GM12878 (cell line): ENCODE measurements around the gene TTC16. TPM values are rescaled to one million over a fixed set of nuclear protein-coding genes. Genes with fewer than 3 reads are reported as not detected.

Experiments
- ATAC-seq: fragments of 200-7000 bp; cut with Tn5 transposase; 3 replicates; pipeline ENCODE4 v1.9.1; 2020; ENCODE audit warnings: mild to moderate bottlenecking, moderate library complexity
- BruUV-seq: library from RNA; stranded (reverse); fragments of 400-500 nt; replicated peaks from 2 replicates; lab custom pipeline; 2021; lab: Mats Ljungman, UMichigan
- CTCF ChIA-PET: fragments of 300-600 bp; sonication (Branson Sonifier 250); formaldehyde crosslinking; extraction: SDS; loops from one replicate; lab custom pipeline; 2021; ENCODE audit warnings: inconsistent platforms; lab: Yijun Ruan, JAX
- POLR2A ChIA-PET: fragments of 350-600 bp; formaldehyde crosslinking; extraction: SDS; loops from one replicate; lab custom pipeline; 2021; ENCODE audit warnings: inconsistent platforms; lab: Charles Lee
- RAD21 ChIA-PET: fragments of 300-600 bp; sonication (Branson Sonifier 250); formaldehyde crosslinking; loops from one replicate; lab custom pipeline; 2023; ENCODE audit warnings: antibody characterized with exemption; ENCODE audit not compliant: unreplicated experiment; lab: Charles Lee
- SMC1A ChIA-PET: fragments of 300-600 bp; sonication (Branson Sonifier 250); formaldehyde crosslinking; loops from one replicate; lab custom pipeline; 2023; ENCODE audit not compliant: unreplicated experiment, uncharacterized antibody; lab: Charles Lee
- DNase-seq: peaks from one replicate; pipeline ENCODE4 v3.0.0-alpha.2; 2011; ENCODE audit warnings: low read depth, low spot score
- FAIRE-seq: peaks from 3 replicates; lab custom pipeline; 2011; peaks lifted over from hg19 to GRCh38; lab: Jason Lieb, UNC
- H2AFZ ChIP-seq: 2 replicates; pipeline ENCODE4 v1.6.0; 2011; ENCODE audit warnings: low read depth, low read length, control low read depth; ENCODE audit not compliant: control insufficient read depth
- H3K27ac ChIP-seq: 2 replicates; pipeline ENCODE4 v1.5.1; 2011; ENCODE audit warnings: control low read depth; ENCODE audit not compliant: control insufficient read depth, insufficient read depth
- H3K27me3 ChIP-seq, 2 experiments: replicated peaks in 1 of 2; 2 replicates each; pipeline versions ENCODE4 v1.6.0 to v1.6.1; 2011; ENCODE audit warnings: low read length in 1 of 2; ENCODE audit not compliant: control insufficient read depth in 2 of 2, insufficient read depth in 2 of 2
- H3K36me3 ChIP-seq, 2 experiments: 2 replicates each; pipeline ENCODE4 v1.5.1; 2011; ENCODE audit warnings: low read length in 1 of 2; ENCODE audit not compliant: control insufficient read depth in 2 of 2, insufficient read depth in 2 of 2
- H3K4me1 ChIP-seq: 2 replicates; pipeline ENCODE4 v1.6.1; 2011; ENCODE audit warnings: mild to moderate bottlenecking, low read length, moderate library complexity, mixed read lengths; ENCODE audit not compliant: control insufficient read depth, insufficient read depth
- H3K4me2 ChIP-seq: 2 replicates; pipeline ENCODE4 v1.6.0; 2011; ENCODE audit warnings: control low read depth; ENCODE audit not compliant: control insufficient read depth, insufficient read depth
- H3K4me3 ChIP-seq: fragments of 200-600 bp; sonication (generic); 2 replicates; pipeline ENCODE4 v1.5.1; 2016
- H3K79me2 ChIP-seq: 2 replicates; pipeline ENCODE4 v1.6.0; 2011; ENCODE audit warnings: low read length; ENCODE audit not compliant: control insufficient read depth, insufficient read depth
- H3K9ac ChIP-seq: 2 replicates; pipeline ENCODE4 v1.8.0; 2011; ENCODE audit warnings: low read length, control low read depth, mixed read lengths; ENCODE audit not compliant: control insufficient read depth, insufficient read depth
- H3K9me3 ChIP-seq: replicated peaks from 3 replicates; pipeline ENCODE4 v1.5.1; 2011; ENCODE audit warnings: mild to moderate bottlenecking, low read length; ENCODE audit not compliant: control insufficient read depth, insufficient read depth
- H4K20me1 ChIP-seq: 2 replicates; pipeline ENCODE4 v1.6.0; 2011; ENCODE audit not compliant: control insufficient read depth, insufficient read depth
- BRCA1 ChIP-seq: IDR thresholded peaks from 2 replicates; pipeline ENCODE4 v1.6.1; 2011; ENCODE audit warnings: low read depth, low read length, improper control_type of control experiment
- CREB1 ChIP-seq: IDR thresholded peaks from 2 replicates; pipeline ENCODE4 v1.6.1; 2012; ENCODE audit warnings: low read depth, mild to moderate bottlenecking, inconsistent platforms
- ESRRA ChIP-seq: IDR thresholded peaks from 2 replicates; pipeline ENCODE4 v1.6.1; 2012; ENCODE audit warnings: mild to moderate bottlenecking, low read length, improper control_type of control experiment
- HDGF ChIP-seq: fragments of 450-650 bp; IDR thresholded peaks from 2 replicates; pipeline ENCODE4 v1.6.1; 2016; ENCODE audit warnings: antibody characterized with exemption
- IRF4 ChIP-seq: IDR thresholded peaks from 2 replicates; pipeline ENCODE4 v1.6.1; 2011; ENCODE audit warnings: low read depth, low read length
- IRF5 ChIP-seq: fragments of 450-650 bp; IDR thresholded peaks from 2 replicates; pipeline ENCODE4 v1.6.1; 2017; ENCODE audit warnings: borderline replicate concordance
- MYC ChIP-seq: IDR thresholded peaks from 2 replicates; pipeline ENCODE4 v1.6.1; 2011; ENCODE audit warnings: mild to moderate bottlenecking, low read length, moderate library complexity, inconsistent platforms; ENCODE audit not compliant: insufficient read depth, insufficient replicate concordance, insufficient read length, severe bottlenecking
- NBN ChIP-seq: fragments of 450-650 bp; IDR thresholded peaks from 2 replicates; pipeline ENCODE4 v1.6.1; 2016
- NFYB ChIP-seq: IDR thresholded peaks from 2 replicates; pipeline ENCODE4 v1.6.1; 2011; ENCODE audit warnings: low read depth, mild to moderate bottlenecking, low read length, improper control_type of control experiment, moderate library complexity; ENCODE audit not compliant: insufficient read depth
- PAX5 ChIP-seq: IDR thresholded peaks from 2 replicates; pipeline ENCODE4 v1.6.1; 2011; ENCODE audit warnings: low read depth, low read length, borderline replicate concordance
- TCF7 ChIP-seq: IDR thresholded peaks from 2 replicates; pipeline ENCODE4 v1.6.1; 2014; ENCODE audit warnings: antibody characterized with exemption, borderline replicate concordance
- WGBS: methylation state at CpG from one replicate; pipeline ENCODE4 v1.1.6; 2016; ENCODE audit warnings: low lambda C conversion rate; ENCODE audit not compliant: insufficient replicate concordance, insufficient coverage; ENCODE audit errors: missing lambda C conversion rate; 5-methylcytosine and 5-hydroxymethylcytosine counted together
- in situ Hi-C: fragments of 300-500 bp; cut with MboI; formaldehyde crosslinking; loops from 9 replicates; pipeline ENCODE4 v1.14.3; 2018; ENCODE audit warnings: mixed read lengths
- intact Hi-C: fragments of 100-400 bp; cut with micrococcal nuclease; formaldehyde crosslinking; loops from one replicate; pipeline ENCODE4 v1.14.2; 2022; ENCODE audit not compliant: unreplicated experiment
- polyA plus RNA-seq, 11 experiments: library from polyadenylated mRNA; depleted of rRNA in 4 of 11; unstranded in 6 of 11; stranded (reverse) in 5 of 11; fragments of >200 nt; fragmentation: Nextera tagmentation in 4 of 11; fragmentation: Illumina TruSeq in 1 of 11; extraction: Ambion mirVana in 4 of 11; extraction: Trizol in 1 of 11; gene quantifications; 1 replicate in 1 of 11; 2 replicates in 10 of 11; pipeline versions ENCODE4 v1.2.1 to v1.2.3, GENCODE V29; 2011 to 2016; ENCODE audit warnings: inconsistent platforms in 2 of 11, missing spikeins in 2 of 11, low read depth in 1 of 11
- total RNA-seq, 4 experiments: library from RNA; depleted of rRNA in 3 of 4; stranded (reverse); fragments of >200 nt in 3 of 4; fragmentation: Illumina TruSeq in 1 of 4; extraction: Trizol in 1 of 4; gene quantifications; 2 replicates each; pipeline versions ENCODE4 v1.2.1 to v1.2.3, GENCODE V29; 2013 to 2021
- TF ChIP-seq, protein P1 (sequence below): IDR thresholded peaks from 2 replicates; pipeline ENCODE4 v1.6.1; 2011; ENCODE audit warnings: low read depth, low read length, improper control_type of control experiment, borderline replicate concordance
- TF ChIP-seq, protein P2 (sequence below): fragments of 450-650 bp; formaldehyde crosslinking; IDR thresholded peaks from 2 replicates; pipeline ENCODE4 v1.5.0; 2022; ENCODE audit warnings: mild to moderate bottlenecking, missing genetic modification characterization
- TF ChIP-seq, protein P3 (sequence below): fragments of 450-650 bp; formaldehyde crosslinking; IDR thresholded peaks from 2 replicates; pipeline ENCODE4 v1.4.0; 2022; ENCODE audit warnings: mild to moderate bottlenecking, moderate library complexity

TTC16 gene
- total and polyA plus RNA-seq, 10 of the 15 experiments (the other 5 are each of a cell fraction or from before 2014, with no cell fraction given), result 0.03 TPM; not detected in 9

- intact Hi-C loops, result no loop called here
- DNase-seq (no peak), ATAC-seq (no peak), FAIRE-seq (no peak)
- H3K4me2 ChIP-seq, result no peak overlapping the region
- 41% methylated on average over 12 of the region's 12 CpGs for WGBS
- H3K4me3 ChIP-seq, result no peak overlapping the region
- BruUV-seq, result no TSS peak
- no peaks in the 10 kb centered on the region for H3K4me1 ChIP-seq
- H3K9ac ChIP-seq, result no peak overlapping the region
- no peak overlapping the region for H3K27ac ChIP-seq
- H3K27me3 ChIP-seq, result peaks cover 0 to 2% of the 10 kb centered on the region in 2 experiments; a peak in 2 of 4 replicates
- ChIA-PET SMC1A (interaction anchor here (1.4 kb wide), 1 partner anchor 9 kb away, joined by 3 read pairs; no protein-coding TSS in a partner anchor), POLR2A (interaction anchor here (1.3 kb wide), 1 partner anchor 82 kb away, joined by 3 read pairs; no protein-coding TSS in a partner anchor), RAD21 (no interaction called here), CTCF (interaction anchor here (0.5 to 2.6 kb wide), 2 partner anchors 10 to 30 kb away, joined by 3 to 6 read pairs; partner anchors contain the start of genes PTRH1 and TTC16)
- H3K79me2 ChIP-seq, result no peaks in the 10 kb centered on the region
- H3K36me3 ChIP-seq, result no peaks in the 10 kb centered on the region
- no peaks in the 10 kb centered on the region; the same call in 2 of the 3 replicates for H3K9me3 ChIP-seq
- in situ Hi-C loops, result no loop called here
- no peak overlapping the region for H2AFZ ChIP-seq
- no peaks in the 10 kb centered on the region for H4K20me1 ChIP-seq
- TF ChIP-seq TCF7 (no peak), MYC (no peak), IRF4 (no peak), BRCA1 (no peak), PAX5 (no peak), CREB1 (no peak), NBN (no peak), ESRRA (no peak), NFYB (no peak), IRF5 (no peak), HDGF (no peak)
- TF ChIP-seq, protein P1, sequence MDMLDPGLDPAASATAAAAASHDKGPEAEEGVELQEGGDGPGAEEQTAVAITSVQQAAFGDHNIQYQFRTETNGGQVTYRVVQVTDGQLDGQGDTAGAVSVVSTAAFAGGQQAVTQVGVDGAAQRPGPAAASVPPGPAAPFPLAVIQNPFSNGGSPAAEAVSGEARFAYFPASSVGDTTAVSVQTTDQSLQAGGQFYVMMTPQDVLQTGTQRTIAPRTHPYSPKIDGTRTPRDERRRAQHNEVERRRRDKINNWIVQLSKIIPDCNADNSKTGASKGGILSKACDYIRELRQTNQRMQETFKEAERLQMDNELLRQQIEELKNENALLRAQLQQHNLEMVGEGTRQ, result no peak
- TF ChIP-seq, protein P2, sequence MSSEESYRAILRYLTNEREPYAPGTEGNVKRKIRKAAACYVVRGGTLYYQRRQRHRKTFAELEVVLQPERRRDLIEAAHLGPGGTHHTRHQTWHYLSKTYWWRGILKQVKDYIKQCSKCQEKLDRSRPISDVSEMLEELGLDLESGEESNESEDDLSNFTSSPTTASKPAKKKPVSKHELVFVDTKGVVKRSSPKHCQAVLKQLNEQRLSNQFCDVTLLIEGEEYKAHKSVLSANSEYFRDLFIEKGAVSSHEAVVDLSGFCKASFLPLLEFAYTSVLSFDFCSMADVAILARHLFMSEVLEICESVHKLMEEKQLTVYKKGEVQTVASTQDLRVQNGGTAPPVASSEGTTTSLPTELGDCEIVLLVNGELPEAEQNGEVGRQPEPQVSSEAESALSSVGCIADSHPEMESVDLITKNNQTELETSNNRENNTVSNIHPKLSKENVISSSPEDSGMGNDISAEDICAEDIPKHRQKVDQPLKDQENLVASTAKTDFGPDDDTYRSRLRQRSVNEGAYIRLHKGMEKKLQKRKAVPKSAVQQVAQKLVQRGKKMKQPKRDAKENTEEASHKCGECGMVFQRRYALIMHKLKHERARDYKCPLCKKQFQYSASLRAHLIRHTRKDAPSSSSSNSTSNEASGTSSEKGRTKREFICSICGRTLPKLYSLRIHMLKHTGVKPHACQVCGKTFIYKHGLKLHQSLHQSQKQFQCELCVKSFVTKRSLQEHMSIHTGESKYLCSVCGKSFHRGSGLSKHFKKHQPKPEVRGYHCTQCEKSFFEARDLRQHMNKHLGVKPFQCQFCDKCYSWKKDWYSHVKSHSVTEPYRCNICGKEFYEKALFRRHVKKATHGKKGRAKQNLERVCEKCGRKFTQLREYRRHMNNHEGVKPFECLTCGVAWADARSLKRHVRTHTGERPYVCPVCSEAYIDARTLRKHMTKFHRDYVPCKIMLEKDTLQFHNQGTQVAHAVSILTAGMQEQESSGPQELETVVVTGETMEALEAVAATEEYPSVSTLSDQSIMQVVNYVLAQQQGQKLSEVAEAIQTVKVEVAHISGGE, result no peak
- TF ChIP-seq, protein P3, sequence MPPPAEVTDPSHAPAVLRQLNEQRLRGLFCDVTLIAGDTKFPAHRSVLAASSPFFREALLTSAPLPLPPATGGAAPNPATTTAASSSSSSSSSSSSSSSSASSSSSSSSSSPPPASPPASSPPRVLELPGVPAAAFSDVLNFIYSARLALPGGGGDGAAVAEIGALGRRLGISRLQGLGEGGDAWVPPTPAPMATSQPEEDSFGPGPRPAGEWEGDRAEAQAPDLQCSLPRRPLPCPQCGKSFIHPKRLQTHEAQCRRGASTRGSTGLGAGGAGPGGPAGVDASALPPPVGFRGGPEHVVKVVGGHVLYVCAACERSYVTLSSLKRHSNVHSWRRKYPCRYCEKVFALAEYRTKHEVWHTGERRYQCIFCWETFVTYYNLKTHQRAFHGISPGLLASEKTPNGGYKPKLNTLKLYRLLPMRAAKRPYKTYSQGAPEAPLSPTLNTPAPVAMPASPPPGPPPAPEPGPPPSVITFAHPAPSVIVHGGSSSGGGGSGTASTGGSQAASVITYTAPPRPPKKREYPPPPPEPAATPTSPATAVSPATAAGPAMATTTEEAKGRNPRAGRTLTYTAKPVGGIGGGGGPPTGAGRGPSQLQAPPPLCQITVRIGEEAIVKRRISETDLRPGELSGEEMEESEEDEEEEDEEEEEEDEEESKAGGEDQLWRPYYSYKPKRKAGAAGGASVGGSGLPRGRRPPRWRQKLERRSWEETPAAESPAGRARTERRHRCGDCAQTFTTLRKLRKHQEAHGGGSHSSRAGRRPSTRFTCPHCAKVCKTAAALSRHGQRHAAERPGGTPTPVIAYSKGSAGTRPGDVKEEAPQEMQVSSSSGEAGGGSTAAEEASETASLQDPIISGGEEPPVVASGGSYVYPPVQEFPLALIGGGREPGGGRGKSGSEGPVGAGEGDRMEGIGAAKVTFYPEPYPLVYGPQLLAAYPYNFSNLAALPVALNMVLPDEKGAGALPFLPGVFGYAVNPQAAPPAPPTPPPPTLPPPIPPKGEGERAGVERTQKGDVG (CRISPR knock-in tag), result no peak
Observed at GRCh38 chr9:127705577-127706379, 10.1 kb upstream of the TTC16 start.
